Mesodermal cell (in vitro differentiated cells): ENCODE results near the gene TMOD3.

Source experiments
- H3K27ac ChIP-seq: 2 replicates; pipeline ENCODE4 v1.7.0; 2013; ENCODE audit warnings: mild to moderate bottlenecking, low read depth, low read length, moderate library complexity; ENCODE audit not compliant: severe bottlenecking
- H3K36me3 ChIP-seq: 2 replicates; pipeline ENCODE4 v1.7.1; 2013; ENCODE audit warnings: mild to moderate bottlenecking, low read length, moderate library complexity; ENCODE audit not compliant: control insufficient read depth, insufficient read depth
- H3K4me1 ChIP-seq: one replicate; pipeline ENCODE4 v1.7.1; 2013; ENCODE audit warnings: mild to moderate bottlenecking, low read length; ENCODE audit not compliant: insufficient read depth, control insufficient read depth, poor library complexity, severe bottlenecking
- H3K4me3 ChIP-seq: 2 replicates; pipeline ENCODE4 v1.7.0; 2013; ENCODE audit warnings: low read length, control low read depth, mild to moderate bottlenecking; ENCODE audit not compliant: insufficient read depth, poor library complexity, severe bottlenecking; ENCODE audit errors: extremely low read depth
- H3K9me3 ChIP-seq: 2 replicates; pipeline ENCODE4 v1.7.1; 2013; ENCODE audit warnings: mild to moderate bottlenecking, low read length, moderate library complexity; ENCODE audit not compliant: control insufficient read depth
- WGBS, 2 experiments: methylation state at CpG; one replicate each; pipeline ENCODE4 v1.1.5; 2013; ENCODE audit warnings: missing lambda C conversion rate in 2 of 2; ENCODE audit not compliant: insufficient coverage in 2 of 2; 5-methylcytosine and 5-hydroxymethylcytosine counted together

The TMOD3 gene

GRCh38 chr15:51846066-51846462 lies 16.6 kb downstream of the TMOD3 start:
- peaks cover 30% of the 10 kb centered on the region for H3K4me1 ChIP-seq
- no peaks in the 10 kb centered on the region for H3K36me3 ChIP-seq
- H3K9me3 ChIP-seq = no peaks in the 10 kb centered on the region
- H3K4me3 ChIP-seq = no peak overlapping the region
- H3K27ac ChIP-seq = peak overlapping the region; percentile 57
- WGBS, 2 experiments = 100% methylated on average over 1 of the region's 3 CpGs; no CpG with 5 or more reads in 1 of the 2 experiments

GRCh38 chr15:51846463-51847230 lies 17.2 kb downstream of the TMOD3 start:
- peaks cover 30% of the 10 kb centered on the region for H3K4me1 ChIP-seq

GRCh38 chr15:51848811-51849210 lies 19.4 kb downstream of the TMOD3 start:
- 88 to 98% methylated on average over 3 of the region's 3 CpGs for WGBS, 2 experiments
- Histone ChIP-seq H3K27ac (no peak overlapping the region), H3K4me1 (peaks cover 19% of the 10 kb centered on the region), H3K4me3 (no peak overlapping the region), H3K9me3 (no peaks in the 10 kb centered on the region), H3K36me3 (no peaks in the 10 kb centered on the region)

More at GRCh38 chr15:51846463-51847230, 17.2 kb downstream of the TMOD3 start:
- H3K36me3 ChIP-seq = no peaks in the 10 kb centered on the region
- H3K4me3 ChIP-seq = no peak overlapping the region
- peak overlapping the region; percentile 57 for H3K27ac ChIP-seq
- 79% methylated on average over 2 of the region's 3 CpGs; no CpG with 5 or more reads in 1 of the 2 experiments for WGBS, 2 experiments
- H3K9me3 ChIP-seq = no peaks in the 10 kb centered on the region

GRCh38 chr15:51849860-51850259 lies 20.4 kb downstream of the TMOD3 start:
- H3K27ac ChIP-seq = no peak overlapping the region

GRCh38 chr15:51853998-51854397 lies 24.5 kb downstream of the TMOD3 start:
- H3K36me3 ChIP-seq = no peaks in the 10 kb centered on the region
- H3K4me3 ChIP-seq = no peak overlapping the region
- WGBS, 2 experiments = 65 to 75% methylated on average over 2 of the region's 2 CpGs
- H3K9me3 ChIP-seq = no peaks in the 10 kb centered on the region
- no peaks in the 10 kb centered on the region for H3K4me1 ChIP-seq
- no peak overlapping the region for H3K27ac ChIP-seq

More at GRCh38 chr15:51849860-51850259, 20.4 kb downstream of the TMOD3 start:
- Histone ChIP-seq H3K4me3 (no peak overlapping the region), H3K36me3 (no peaks in the 10 kb centered on the region), H3K9me3 (no peaks in the 10 kb centered on the region), H3K4me1 (peaks cover 19% of the 10 kb centered on the region)
- 91 to 92% methylated on average over 3 of the region's 3 CpGs for WGBS, 2 experiments

GRCh38 chr15:51855612-51856011 lies 26.2 kb downstream of the TMOD3 start:
- Histone ChIP-seq H3K4me1 (no peaks in the 10 kb centered on the region), H3K36me3 (peaks cover 7% of the 10 kb centered on the region), H3K9me3 (no peaks in the 10 kb centered on the region), H3K4me3 (no peak overlapping the region), H3K27ac (no peak overlapping the region)
- 71 to 93% methylated on average over 1 of the region's 1 CpG for WGBS, 2 experiments

GRCh38 chr15:51856714-51857380 lies 27.4 kb downstream of the TMOD3 start:
- Histone ChIP-seq H3K4me1 (no peaks in the 10 kb centered on the region), H3K4me3 (no peak overlapping the region), H3K9me3 (no peaks in the 10 kb centered on the region), H3K27ac (no peak overlapping the region), H3K36me3 (peaks cover 7% of the 10 kb centered on the region)
- WGBS, 2 experiments = 91 to 100% methylated on average over 2 of the region's 5 CpGs

GRCh38 chr15:51861557-51862359 lies 32.3 kb downstream of the TMOD3 start:
- Histone ChIP-seq H3K9me3 (no peaks in the 10 kb centered on the region), H3K36me3 (peaks cover 46% of the 10 kb centered on the region), H3K4me3 (no peak overlapping the region), H3K4me1 (peaks cover 13% of the 10 kb centered on the region), H3K27ac (no peak overlapping the region)
- 91 to 98% methylated on average over 7 to 8 of the region's 10 CpGs for WGBS, 2 experiments

GRCh38 chr15:51863131-51863530 lies 33.7 kb downstream of the TMOD3 start:
- no peaks in the 10 kb centered on the region for H3K9me3 ChIP-seq
- peaks cover 53% of the 10 kb centered on the region for H3K36me3 ChIP-seq
- WGBS, 2 experiments = 100% methylated on average over 2 of the region's 2 CpGs; no CpG with 5 or more reads in 1 of the 2 experiments
- no peak overlapping the region for H3K27ac ChIP-seq
- no peak overlapping the region for H3K4me3 ChIP-seq
- peaks cover 16% of the 10 kb centered on the region for H3K4me1 ChIP-seq

GRCh38 chr15:51864408-51865056 lies 35.1 kb downstream of the TMOD3 start:
- H3K9me3 ChIP-seq = no peaks in the 10 kb centered on the region
- H3K27ac ChIP-seq = no peak overlapping the region
- 100% methylated on average over 1 to 2 of the region's 4 CpGs for WGBS, 2 experiments
- no peak overlapping the region for H3K4me3 ChIP-seq
- H3K36me3 ChIP-seq = peaks cover 60% of the 10 kb centered on the region
- peaks cover 16% of the 10 kb centered on the region for H3K4me1 ChIP-seq
